SKM-1 treated with dmso at 0.1 percent for 144 hours (cell line): Measurements from ENCODE around the gene TEKT3.

Experiments
- DNase-seq: peaks from one replicate; lab custom pipeline; 2025; ENCODE audit not compliant: unreplicated experiment; lab: John Stamatoyannopoulos, UW

Gene TEKT3

GRCh38 chr17:15298176-15298575, 43.2 kb downstream of the TEKT3 start:
- DNase-seq = no peak

GRCh38 chr17:15293558-15293957, 47.8 kb downstream of the TEKT3 start:
- no peak for DNase-seq

DNA sequence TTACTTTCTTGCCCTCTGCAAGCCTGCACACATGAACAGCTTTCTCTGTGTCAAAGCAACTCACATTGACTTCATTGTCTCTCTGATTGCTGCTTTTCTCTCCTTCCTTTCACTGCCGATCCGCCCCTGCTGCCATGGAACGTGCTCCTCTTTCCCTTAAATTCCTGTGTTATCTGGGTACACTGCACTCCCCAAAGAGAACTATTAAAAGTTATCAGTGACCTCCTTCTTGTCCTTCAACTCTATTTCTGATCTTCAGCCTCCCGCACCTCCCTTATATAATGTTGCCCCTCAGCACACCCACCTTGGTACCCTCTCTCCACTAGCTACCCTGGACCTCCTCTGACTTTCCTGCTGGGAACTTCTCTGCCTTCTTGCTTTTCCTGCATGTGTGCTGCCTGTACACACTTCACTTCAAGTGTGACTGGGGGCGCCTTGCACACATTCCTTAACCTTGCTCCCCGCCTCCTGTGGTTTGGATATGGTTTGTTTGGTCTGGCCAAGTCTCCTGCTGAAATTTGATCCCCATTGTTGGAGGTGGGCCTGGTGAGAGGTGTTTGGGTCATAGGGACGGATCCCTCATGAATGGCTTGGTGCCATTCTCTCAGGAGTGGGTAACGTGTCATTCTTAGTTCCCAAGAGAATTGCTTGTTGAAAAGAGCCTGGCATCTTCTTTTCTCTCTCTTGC, 49.6 kb downstream of the TEKT3 start:
- DNase-seq = no peak

- no peak for DNase-seq
These were observed 50.8 kb downstream of the TEKT3 start for GRCh38 chr17:15290605-15291004.

DNA sequence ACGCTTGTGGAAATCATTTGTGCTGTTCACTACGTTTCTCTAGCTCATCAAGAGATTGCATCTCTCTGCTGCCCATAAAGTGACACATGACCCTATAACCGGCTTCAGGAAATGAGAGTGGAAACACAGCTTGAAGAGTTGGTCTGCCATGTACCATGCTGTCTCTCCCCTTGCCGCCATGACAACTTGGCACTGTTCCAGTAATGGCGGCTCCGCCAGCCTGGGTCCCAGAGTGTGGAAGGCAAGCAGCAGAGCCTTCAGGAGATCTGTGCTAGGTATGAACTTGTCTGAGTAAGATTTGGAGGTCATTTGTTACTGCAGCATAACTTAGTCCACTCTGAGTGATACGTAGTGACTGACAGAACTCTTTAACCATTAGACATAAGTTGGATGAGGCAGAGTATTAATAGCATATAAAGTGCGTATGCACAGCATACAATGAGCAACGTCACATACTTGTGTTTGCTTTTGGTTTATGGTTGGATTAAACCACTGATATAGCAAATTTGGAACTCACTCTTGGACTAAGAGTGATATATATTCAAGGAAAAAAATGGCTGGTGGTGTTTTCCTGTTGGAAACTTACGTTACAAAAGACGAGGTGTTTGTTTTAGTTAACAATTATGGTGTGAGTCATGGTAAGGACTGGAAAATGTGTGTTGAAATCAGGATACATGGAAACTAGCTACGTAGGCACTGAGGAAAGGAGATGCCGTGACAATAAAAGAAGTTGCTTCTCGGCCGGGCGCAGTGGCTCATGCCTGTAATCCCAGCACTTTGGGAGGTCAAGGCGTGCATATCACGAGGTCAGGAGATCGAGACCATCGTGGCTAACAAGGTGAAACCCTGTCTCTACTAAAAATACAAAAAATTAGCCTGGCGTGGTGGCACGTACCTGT, 51.9 kb downstream of the TEKT3 start:
- no peak for DNase-seq

- DNase-seq = no peak
These were observed 52.5 kb downstream of the TEKT3 start for GRCh38 chr17:15288859-15289258.

GRCh38 chr17:15287538-15288267, 53.7 kb downstream of the TEKT3 start:
- DNase-seq = no peak

DNA sequence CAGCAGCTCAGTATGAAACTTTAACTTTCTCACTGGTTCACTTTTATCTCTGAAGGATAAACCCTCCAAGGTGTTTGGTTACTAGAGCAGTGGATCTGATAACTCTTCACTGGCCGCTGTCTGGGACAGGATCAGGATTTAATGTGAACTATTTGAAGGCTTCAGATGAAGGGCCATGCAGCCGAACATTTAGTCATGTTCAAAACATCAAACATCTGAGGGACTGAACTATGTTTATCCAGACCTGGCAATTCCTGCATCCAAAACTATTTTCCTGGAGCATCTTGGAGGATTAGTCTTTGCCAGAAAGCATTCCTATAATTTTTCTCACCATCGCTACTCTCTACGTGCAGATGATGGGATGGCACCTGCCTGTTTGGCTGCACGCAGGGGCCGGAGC, 55.9 kb downstream of the TEKT3 start:
- no peak for DNase-seq

DNA sequence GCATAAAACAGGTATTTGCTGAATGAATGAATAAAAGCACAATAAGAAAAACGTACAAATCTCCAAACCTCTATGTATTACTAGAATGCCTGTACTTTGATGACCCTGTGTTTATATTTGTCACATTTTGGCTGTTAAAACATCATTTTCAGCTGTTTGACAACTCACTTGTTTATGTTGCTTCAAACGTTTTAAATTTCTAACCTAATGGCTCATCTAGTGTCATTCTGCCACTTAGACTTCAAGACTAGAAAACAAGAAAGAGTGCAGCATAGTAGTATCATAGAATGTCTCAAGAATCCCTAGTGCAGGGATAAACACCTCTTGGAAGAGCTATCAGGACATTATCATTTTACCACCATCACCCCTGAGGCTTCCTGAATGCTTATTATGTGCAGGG, 56.9 kb downstream of the TEKT3 start:
- no peak for DNase-seq

- DNase-seq = no peak
These were observed 57.3 kb downstream of the TEKT3 start for GRCh38 chr17:15284107-15284506.

- DNase-seq = no peak
These were observed 59.5 kb downstream of the TEKT3 start for GRCh38 chr17:15281909-15282308.

- DNase-seq = no peak
These were observed 62.4 kb downstream of the TEKT3 start for GRCh38 chr17:15278924-15279477.

DNA sequence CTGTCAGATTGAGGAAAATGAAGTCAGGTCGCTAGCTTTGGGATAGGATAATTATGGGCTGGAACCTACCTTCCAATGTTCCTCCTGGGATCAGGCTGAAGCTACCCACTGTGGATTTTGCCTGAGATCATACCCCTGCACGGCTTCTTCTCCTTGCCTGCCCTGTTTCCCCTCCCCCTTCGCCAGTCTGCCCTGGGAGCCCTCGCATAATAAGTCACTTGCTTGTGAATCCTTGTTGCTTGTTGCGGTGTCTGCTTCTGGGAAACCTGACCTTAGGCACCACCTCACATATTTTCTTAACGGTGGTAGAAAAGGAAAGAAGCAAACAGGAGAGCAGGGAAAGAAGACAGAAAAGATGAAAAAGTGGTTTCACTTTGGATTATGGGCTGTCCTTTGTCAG, 63.0 kb downstream of the TEKT3 start:
- no peak for DNase-seq

GRCh38 chr17:15274017-15274416, 67.4 kb downstream of the TEKT3 start:
- no peak for DNase-seq

DNA sequence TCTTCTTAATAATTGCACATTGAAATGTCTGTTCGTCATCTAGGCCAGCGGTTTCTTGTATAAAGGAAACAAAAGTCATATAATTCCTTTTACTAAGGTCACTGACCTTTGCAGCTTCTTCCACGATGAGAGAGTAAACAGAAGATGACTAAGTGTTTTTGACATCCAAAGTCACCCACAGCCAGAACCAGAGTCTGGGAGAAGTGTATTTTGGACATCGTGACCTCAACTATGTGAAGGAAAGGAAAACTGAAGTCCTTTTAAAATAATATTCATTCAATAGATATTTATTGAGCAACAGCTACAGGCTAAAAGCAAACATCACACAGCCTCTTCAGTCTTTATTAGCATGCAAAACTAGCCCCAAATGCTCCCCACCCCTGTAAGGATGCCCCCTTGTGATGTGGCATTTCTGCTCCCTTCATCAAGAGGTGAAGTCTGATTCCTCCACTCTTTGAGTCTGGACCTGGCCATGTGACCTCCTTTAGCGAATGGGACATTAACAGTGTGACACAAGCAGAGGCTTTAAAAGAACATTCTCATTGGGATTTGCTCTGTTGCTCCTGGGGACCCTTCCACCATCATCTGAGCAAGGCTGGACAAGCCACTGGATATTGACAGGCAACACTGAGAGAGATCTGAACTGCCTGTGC, 68.1 kb downstream of the TEKT3 start:
- no peak for DNase-seq

DNA sequence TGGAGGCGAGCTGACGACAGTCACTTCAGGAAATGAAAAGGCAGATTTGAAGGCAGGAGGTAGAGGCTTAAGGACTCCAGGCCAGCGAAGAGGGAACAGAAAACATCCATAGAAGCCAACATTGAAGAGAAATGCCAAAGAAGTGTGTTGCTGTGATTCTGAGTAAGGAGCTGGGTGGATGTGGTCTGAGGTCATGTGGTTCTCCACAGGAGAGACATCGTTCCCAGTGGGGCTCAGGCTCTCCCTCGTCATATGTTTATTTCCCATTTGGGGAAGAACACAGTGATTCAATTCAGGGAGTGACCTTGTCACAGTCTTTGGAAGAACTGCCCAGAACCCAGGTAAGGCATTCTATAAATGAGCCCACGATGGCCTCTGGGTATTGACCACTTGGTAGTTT, 69.7 kb downstream of the TEKT3 start:
- no peak for DNase-seq

- no peak for DNase-seq
These were observed 70.6 kb downstream of the TEKT3 start for GRCh38 chr17:15270628-15271381.

GRCh38 chr17:15269780-15270089, 71.7 kb downstream of the TEKT3 start:
- DNase-seq = no peak

GRCh38 chr17:15269087-15269779, 72.2 kb downstream of the TEKT3 start:
- DNase-seq = no peak

DNA sequence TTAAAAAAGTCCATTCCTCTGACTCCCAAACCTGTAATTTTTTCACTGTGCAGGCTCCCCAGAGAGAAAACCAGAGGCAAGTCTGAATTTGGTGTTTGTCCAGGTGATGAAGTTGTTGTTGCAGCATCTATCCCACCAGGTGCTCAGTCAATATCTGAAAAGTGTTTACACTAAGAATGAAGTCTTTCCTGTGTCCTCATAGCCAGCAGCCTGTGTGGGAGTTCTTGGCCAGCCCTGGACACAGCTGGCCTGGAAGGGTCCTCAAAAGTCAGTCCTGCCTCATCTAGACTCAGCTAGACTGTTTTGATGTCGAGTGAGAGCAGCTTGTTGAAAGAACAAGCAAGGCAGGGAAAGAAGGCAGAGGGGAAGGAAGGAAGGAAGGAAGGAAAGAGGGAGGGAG, 72.9 kb downstream of the TEKT3 start:
- no peak for DNase-seq
